HUES64 (cell line): Measurements from ENCODE around the gene SPDYE16.
"Not testable (repeated sequence)": the region's sequence is repeated elsewhere in the genome, so short reads cannot be mapped to it uniquely, and the experiment has no call there.

Source experiments
- H3K27ac ChIP-seq: 2 replicates; pipeline ENCODE4 v1.7.0; 2013; ENCODE audit warnings: low read depth, low read length, inconsistent platforms
- H3K27me3 ChIP-seq: 2 replicates; pipeline ENCODE4 v1.6.1; 2013; ENCODE audit warnings: mild to moderate bottlenecking, low read length; ENCODE audit not compliant: insufficient read depth
- H3K36me3 ChIP-seq: 2 replicates; pipeline ENCODE4 v1.6.1; 2013; ENCODE audit warnings: mild to moderate bottlenecking, low read length; ENCODE audit not compliant: insufficient read depth
- H3K4me1 ChIP-seq: 2 replicates; pipeline ENCODE4 v1.6.1; 2013; ENCODE audit warnings: mild to moderate bottlenecking, low read length, moderate library complexity; ENCODE audit not compliant: insufficient read depth
- H3K4me3 ChIP-seq: 2 replicates; pipeline ENCODE4 v1.5.1; 2013; ENCODE audit warnings: mild to moderate bottlenecking, low read length, moderate library complexity
- H3K9ac ChIP-seq: 2 replicates; pipeline ENCODE4 v1.6.1; 2013; ENCODE audit warnings: mild to moderate bottlenecking, low read depth, low read length
- H3K9me3 ChIP-seq: 2 replicates; pipeline ENCODE4 v1.6.1; 2013; ENCODE audit warnings: low read depth, low read length; ENCODE audit not compliant: insufficient read depth
- WGBS: fragments of 150-250, 120-280 bp; methylation state at CpG from one replicate; pipeline ENCODE4 v1.1.7; 2013; ENCODE audit warnings: missing lambda C conversion rate; 5-methylcytosine and 5-hydroxymethylcytosine counted together

The SPDYE16 gene

GRCh38 chr7:76531643-76532042 lies 11.5 kb downstream of the SPDYE16 start:
- H3K9ac ChIP-seq, H3K27me3 ChIP-seq, H3K4me1 ChIP-seq, H3K36me3 ChIP-seq, H3K27ac ChIP-seq, H3K9me3 ChIP-seq, H3K4me3 ChIP-seq: not testable (repeated sequence)
- no CpG with 5 or more reads among the region's 2 CpGs for WGBS

- not testable (repeated sequence) for H3K36me3 ChIP-seq, H3K4me3 ChIP-seq, H3K27ac ChIP-seq, H3K27me3 ChIP-seq, H3K9ac ChIP-seq, H3K9me3 ChIP-seq, H3K4me1 ChIP-seq
- 89% methylated on average over 2 of the region's 4 CpGs for WGBS
These were observed 16.9 kb downstream of the SPDYE16 start for GRCh38 chr7:76526183-76526582.

GRCh38 chr7:76516932-76517331 lies 26.2 kb downstream of the SPDYE16 start:
- WGBS, result 98% methylated on average over 6 of the region's 6 CpGs
- H3K36me3 ChIP-seq, H3K9me3 ChIP-seq, H3K4me1 ChIP-seq, H3K9ac ChIP-seq, H3K27ac ChIP-seq, H3K4me3 ChIP-seq, H3K27me3 ChIP-seq: not testable (repeated sequence)

- no peaks in the 10 kb centered on the region for H3K4me1 ChIP-seq
- H3K9ac ChIP-seq, result no peak overlapping the region
- H3K9me3 ChIP-seq, result no peaks in the 10 kb centered on the region
- no peaks in the 10 kb centered on the region for H3K36me3 ChIP-seq
- H3K27ac ChIP-seq, result no peak overlapping the region
- H3K4me3 ChIP-seq, result no peak overlapping the region
- no peaks in the 10 kb centered on the region for H3K27me3 ChIP-seq
- 20% methylated on average over 32 of the region's 32 CpGs for WGBS
These were observed 27.1 kb downstream of the SPDYE16 start for GRCh38 chr7:76515999-76516443.

GRCh38 chr7:76514926-76515771 lies 27.9 kb downstream of the SPDYE16 start:
- Histone ChIP-seq H3K4me1 (peaks cover 5% of the 10 kb centered on the region), H3K36me3 (no peaks in the 10 kb centered on the region), H3K9me3 (no peaks in the 10 kb centered on the region), H3K9ac (no peak overlapping the region), H3K4me3 (no peak overlapping the region), H3K27me3 (no peaks in the 10 kb centered on the region), H3K27ac (no peak overlapping the region)
- whole genome bisulfite sequencing, result 91% methylated on average over 16 of the region's 16 CpGs

GRCh38 chr7:76513817-76514799 lies 29.0 kb downstream of the SPDYE16 start:
- Histone ChIP-seq H3K4me3 (no peak overlapping the region), H3K9me3 (no peaks in the 10 kb centered on the region), H3K27me3 (no peaks in the 10 kb centered on the region), H3K36me3 (no peaks in the 10 kb centered on the region), H3K27ac (no peak overlapping the region), H3K9ac (no peak overlapping the region), H3K4me1 (peaks cover 10% of the 10 kb centered on the region)
- 93% methylated on average over 29 of the region's 29 CpGs for WGBS

GRCh38 chr7:76512941-76513816 lies 29.9 kb downstream of the SPDYE16 start:
- H3K4me1 ChIP-seq, result peaks cover 10% of the 10 kb centered on the region
- H3K4me3 ChIP-seq, result no peak overlapping the region
- H3K27ac ChIP-seq, result no peak overlapping the region
- H3K9ac ChIP-seq, result no peak overlapping the region
- WGBS, result 72% methylated on average over 21 of the region's 21 CpGs
- H3K27me3 ChIP-seq, result no peaks in the 10 kb centered on the region
- no peaks in the 10 kb centered on the region for H3K9me3 ChIP-seq
- H3K36me3 ChIP-seq, result no peaks in the 10 kb centered on the region

- WGBS, result 90% methylated on average over 2 of the region's 31 CpGs
- H3K27me3 ChIP-seq, H3K9me3 ChIP-seq, H3K27ac ChIP-seq, H3K36me3 ChIP-seq, H3K9ac ChIP-seq, H3K4me3 ChIP-seq: not testable (repeated sequence)
- H3K4me1 ChIP-seq, result peaks cover 10% of the 10 kb centered on the region
These were observed 30.9 kb downstream of the SPDYE16 start for GRCh38 chr7:76511911-76512885.

GRCh38 chr7:76511200-76511910 lies 31.7 kb downstream of the SPDYE16 start:
- not testable (repeated sequence) for H3K9me3 ChIP-seq, H3K36me3 ChIP-seq, H3K27ac ChIP-seq, H3K4me3 ChIP-seq, H3K27me3 ChIP-seq, H3K9ac ChIP-seq
- 84% methylated on average over 13 of the region's 24 CpGs for WGBS
- peaks cover 10% of the 10 kb centered on the region for H3K4me1 ChIP-seq
